ENCODE measurements around the gene SPATA3. TPM values are rescaled to one million over a fixed set of nuclear protein-coding genes. Genes with fewer than 3 reads are reported as not detected.

The SPATA3 gene
- total and polyA plus RNA-seq, 2 experiments from 2014 or later: not detected

GRCh38 chr2:231012463-231012862, 16.5 kb downstream of the SPATA3 start:
- H3K4me3 ChIP-seq: no peak overlapping the region
- TF ChIP-seq CTCF (conservative IDR thresholded peaks at IDR 0.05; ENCODE audit: low read depth in 2 of 2): no peak
- TF ChIP-seq JUNB (IDR thresholded peaks at IDR 0.05; ENCODE audit: unreplicated experiment): no peak
- TF ChIP-seq ZNF114 (CRISPR knock-in tag; IDR thresholded peaks at IDR 0.05): no peak
- TF ChIP-seq CREB1 (CRISPR knock-in tag; IDR thresholded peaks at IDR 0.05; ENCODE audit: low read depth): no peak
- no peak for TF ChIP-seq ZNF462 (CRISPR knock-in tag; IDR thresholded peaks at IDR 0.05)
- TF ChIP-seq NANOG (IDR thresholded peaks at IDR 0.05; ENCODE audit: borderline replicate concordance): no peak
- TF ChIP-seq ETS1 (IDR thresholded peaks at IDR 0.05): no peak
- no peak for TF ChIP-seq REST (IDR thresholded peaks at IDR 0.05; ENCODE audit: unreplicated experiment)
- no peak for TF ChIP-seq STAT1 (IDR thresholded peaks at IDR 0.05; ENCODE audit: unreplicated experiment)
- TF ChIP-seq EZH2 (IDR thresholded peaks at IDR 0.05; ENCODE audit: low read depth, unreplicated experiment): no peak
- TF ChIP-seq EZH2phosphoT487 (IDR thresholded peaks at IDR 0.05; ENCODE audit: unreplicated experiment): no peak
- no peak for TF ChIP-seq ZNF331 (CRISPR knock-in tag; IDR thresholded peaks at IDR 0.05; ENCODE audit: low read depth)
- no peak for ATAC-seq
- 0 out of 2 replicates have a peak overlapping the region, but pooled peaks have one; percentile 43 for H2AFZ ChIP-seq
- H3K27ac ChIP-seq (ENCODE audit: low read depth): no peak overlapping the region
- Mint-ChIP-seq H3K27ac (no peak overlapping the region), H3K36me3 (ENCODE audit: low read depth) (no peaks in the 10 kb centered on the region; the same call in 2 of the 3 replicates), H3K9me3 (no peaks in the 10 kb centered on the region), H3K4me3 (no peak overlapping the region), H3K27me3 (ENCODE audit: insufficient read depth, low read depth, poor library complexity) (peaks cover 13% of the 10 kb centered on the region), H3K4me1 (peaks cover 17% of the 10 kb centered on the region)
- H3K9me2 ChIP-seq (ENCODE audit: insufficient read depth): no peaks in the 10 kb centered on the region
- no peak overlapping the region for H3K4me2 ChIP-seq
- no peaks in the 10 kb centered on the region; the same call in 1 of the 2 replicates for H3K4me1 ChIP-seq (ENCODE audit: insufficient read depth)
- DNase-seq (ENCODE audit: low spot score): no peak
- H3F3A ChIP-seq (replicated peaks; ENCODE audit: low read depth): no peaks in the 10 kb centered on the region
- H3K79me2 ChIP-seq (replicated peaks; ENCODE audit: insufficient read depth): no peaks in the 10 kb centered on the region
- H3K36me3 ChIP-seq (ENCODE audit: insufficient read depth): no peaks in the 10 kb centered on the region
- H3K27me3 ChIP-seq (ENCODE audit: insufficient read depth): no peaks in the 10 kb centered on the region
- no peaks in the 10 kb centered on the region for H4K20me1 ChIP-seq (replicated peaks; ENCODE audit: insufficient read depth)
